ENCODE results near the gene AKR1B15. TPM values are rescaled to one million over a fixed set of nuclear protein-coding genes. Genes with fewer than 3 reads are reported as not detected.

Gene AKR1B15
- total RNA-seq, 2 donors from 2014 or later = 1.0 TPM; not detected in 1

DNA sequence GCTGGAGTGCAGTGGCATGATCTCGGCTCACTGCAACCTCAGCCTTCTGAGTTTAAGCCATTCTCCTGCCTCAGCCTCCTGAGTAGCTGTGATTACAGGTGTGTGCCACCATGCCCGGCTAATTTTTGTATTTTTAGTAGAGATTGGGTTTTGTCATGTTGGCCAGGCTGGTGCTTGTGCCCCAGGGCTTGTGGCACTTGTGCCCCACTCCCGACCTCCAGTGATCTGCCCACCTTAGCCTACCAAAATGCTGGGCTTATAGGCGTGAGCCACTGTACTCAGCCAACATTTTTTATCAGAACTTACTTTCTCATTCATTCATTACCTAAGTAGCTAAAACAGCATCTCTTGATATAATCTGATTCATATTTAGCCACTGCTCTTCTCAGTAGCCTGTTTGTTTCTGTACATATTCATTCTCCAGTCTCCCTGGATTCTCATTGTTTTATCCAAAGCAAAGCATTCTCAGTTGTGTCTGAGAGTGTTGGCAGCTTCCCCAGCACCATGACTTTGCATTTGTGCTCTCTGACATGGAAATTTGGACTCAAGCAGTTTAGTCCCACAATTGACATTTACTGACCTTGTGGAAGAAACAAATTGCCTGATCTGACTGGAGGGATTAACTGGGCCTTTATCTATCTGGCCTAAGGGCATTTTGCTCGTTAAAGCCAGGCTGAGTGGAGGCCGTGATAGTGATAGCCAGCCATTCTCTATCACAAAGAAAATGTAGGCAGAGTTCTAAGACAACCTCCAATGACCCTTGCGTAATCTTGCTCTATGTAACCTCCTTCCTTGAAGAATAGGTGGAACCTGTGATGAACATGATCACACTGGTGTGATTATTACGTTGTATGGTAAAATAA lies 44.9 kb downstream of the AKR1B15 start:
- TF ChIP-seq POLR2A (IDR thresholded peaks at IDR 0.05) = no peak
- peak; percentile 23 for TF ChIP-seq POLR2AphosphoS5 (IDR thresholded peaks at IDR 0.05)
- TF ChIP-seq CTCF (IDR thresholded peaks at IDR 0.05) = no peak
- intact Hi-C loops (cut with DNase I) = no loop called here
- Histone ChIP-seq H3K4me1 (replicated peaks) (no peaks in the 10 kb centered on the region), H3K27me3 (replicated peaks; ENCODE audit: insufficient read depth) (no peaks in the 10 kb centered on the region), H3K27ac (peak overlapping the region; percentile 45 to 46), H3K4me3 (no peak overlapping the region), H3K36me3 (no peaks in the 10 kb centered on the region), H3K9me3 (no peaks in the 10 kb centered on the region)
- peak; percentile 24 for DNase-seq (ENCODE audit: low spot score)
- 44% methylated on average over 8 of the region's 8 CpGs for WGBS

DNA sequence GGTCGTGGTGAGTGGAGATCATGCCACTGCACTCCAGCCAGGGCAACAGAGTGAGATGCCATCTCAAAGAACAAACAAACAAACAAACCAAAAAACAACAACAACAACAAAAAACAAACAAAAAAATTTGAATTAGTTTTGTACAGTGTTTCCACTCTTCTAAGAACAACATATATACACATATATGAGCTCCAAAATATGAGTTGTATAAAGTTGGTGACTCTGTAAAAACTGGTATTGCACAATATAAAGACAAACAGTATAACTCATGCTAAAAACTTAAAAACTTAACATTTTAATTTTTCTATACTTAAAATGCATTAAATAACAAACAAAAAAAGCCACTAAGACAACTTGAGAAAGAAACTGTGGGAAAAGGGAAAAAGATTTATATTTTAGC lies 46.0 kb downstream of the AKR1B15 start:
- no peak for TF ChIP-seq CTCF (IDR thresholded peaks at IDR 0.05)
- TF ChIP-seq POLR2A (IDR thresholded peaks at IDR 0.05) = no peak
- no peak for TF ChIP-seq POLR2AphosphoS5 (IDR thresholded peaks at IDR 0.05)
- 0% methylated on average over 1 of the region's 1 CpG for WGBS

DNA sequence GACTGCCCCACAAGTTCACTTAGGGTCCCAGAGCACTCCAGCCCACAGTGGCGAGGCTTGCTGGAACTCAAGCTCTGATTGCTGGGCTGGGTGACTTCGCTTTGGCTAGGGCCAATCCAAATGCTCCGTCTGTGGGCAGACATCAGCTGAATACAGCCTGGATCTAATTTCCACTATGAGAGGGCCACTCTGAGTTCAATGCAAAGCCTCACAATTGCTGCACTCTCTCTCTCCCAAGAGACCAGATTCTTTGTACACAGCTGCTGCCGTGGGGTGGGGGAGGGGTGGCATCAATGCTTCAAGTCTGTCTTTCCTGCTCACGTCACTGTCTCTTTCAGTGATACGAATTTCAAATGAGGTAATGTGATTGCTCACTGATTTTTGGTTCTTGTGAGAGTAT lies 50.5 kb downstream of the AKR1B15 start:
- H3K27me3 ChIP-seq (replicated peaks; ENCODE audit: insufficient read depth) = no peaks in the 10 kb centered on the region
- TF ChIP-seq POLR2A (IDR thresholded peaks at IDR 0.05) (no peak), CTCF (IDR thresholded peaks at IDR 0.05) (no peak), POLR2AphosphoS5 (IDR thresholded peaks at IDR 0.05) (no peak)
- intact Hi-C loops (cut with DNase I) = no loop called here
- no peak overlapping the region for H3K4me3 ChIP-seq
- no peak for DNase-seq (ENCODE audit: low spot score)
- WGBS = 80% methylated on average over 6 of the region's 6 CpGs
- H3K36me3 ChIP-seq = no peaks in the 10 kb centered on the region
- no peaks in the 10 kb centered on the region for H3K4me1 ChIP-seq (replicated peaks)
- H3K27ac ChIP-seq = no peak overlapping the region
- no peaks in the 10 kb centered on the region for H3K9me3 ChIP-seq

More for the DNA sequence above, 46.0 kb downstream of the AKR1B15 start:
- intact Hi-C loops (cut with DNase I) = no loop called here
- no peaks in the 10 kb centered on the region for H3K9me3 ChIP-seq
- no peaks in the 10 kb centered on the region for H3K27me3 ChIP-seq (replicated peaks; ENCODE audit: insufficient read depth)
- H3K36me3 ChIP-seq = no peaks in the 10 kb centered on the region
- no peak for DNase-seq (ENCODE audit: low spot score)
- H3K4me1 ChIP-seq (replicated peaks) = no peaks in the 10 kb centered on the region
- H3K27ac ChIP-seq = no peak overlapping the region
- H3K4me3 ChIP-seq = no peak overlapping the region

DNA sequence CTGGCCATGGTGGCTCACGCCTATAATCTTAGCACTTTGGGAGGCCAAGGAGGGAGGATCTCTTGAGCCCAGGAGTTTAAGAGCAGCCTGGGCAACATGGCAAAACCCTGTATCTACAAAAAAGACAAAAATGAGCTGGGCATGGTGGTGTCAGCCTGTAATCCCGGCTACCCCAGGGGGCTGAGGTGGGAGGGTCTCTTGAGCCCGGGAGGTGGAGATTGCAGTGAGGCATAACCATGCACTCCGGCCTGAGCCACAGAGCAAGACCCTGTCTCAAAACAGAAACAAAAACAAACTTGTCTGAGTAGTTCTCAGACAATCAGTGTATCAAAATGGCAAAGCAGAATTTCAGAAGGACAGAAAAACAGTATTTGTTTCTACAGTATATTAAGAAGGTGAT lies 52.5 kb downstream of the AKR1B15 start:
- Histone ChIP-seq H3K4me1 (replicated peaks) (no peaks in the 10 kb centered on the region), H3K4me3 (no peak overlapping the region), H3K9me3 (no peaks in the 10 kb centered on the region), H3K27me3 (replicated peaks; ENCODE audit: insufficient read depth) (no peaks in the 10 kb centered on the region), H3K27ac (no peak overlapping the region), H3K36me3 (no peaks in the 10 kb centered on the region)
- intact Hi-C loops (cut with DNase I) = loop anchor here (10.0 kb wide), 1 partner anchor 47 kb away; no protein-coding TSS in a partner anchor
- WGBS = 65% methylated on average over 4 of the region's 4 CpGs
- DNase-seq (ENCODE audit: low spot score) = no peak
- TF ChIP-seq POLR2A (IDR thresholded peaks at IDR 0.05) = no peak
- TF ChIP-seq CTCF (IDR thresholded peaks at IDR 0.05) = no peak
- TF ChIP-seq POLR2AphosphoS5 (IDR thresholded peaks at IDR 0.05) = no peak
